T-helper 17 cell (primary cell): ENCODE results near the gene AGL. TPM values are rescaled to one million over a fixed set of nuclear protein-coding genes. Genes with fewer than 3 reads are reported as not detected.

Experiments
- ATAC-seq: fragments of 150-1000 bp; cut with Tn5 transposase; 2 replicates; pipeline ENCODE4 v1.10.0; 2021; ENCODE audit warnings: mild to moderate bottlenecking, moderate library complexity
- DNase-seq, 3 donors: peaks; one replicate each; pipeline versions ENCODE4 v3.0.0 to v3.0.0-alpha.2; 2020 to 2021
- H3K9me3 ChIP-seq: one replicate; pipeline ENCODE4 v1.7.0; 2013; ENCODE audit warnings: low read length, mild to moderate bottlenecking; ENCODE audit not compliant: control insufficient read depth, poor library complexity, severe bottlenecking
- H3K27ac Mint-ChIP-seq: one replicate; pipeline ENCODE4 v1.8.0; 2022; ENCODE audit warnings: mild to moderate bottlenecking, moderate library complexity, mixed read lengths
- H3K27me3 Mint-ChIP-seq: one replicate; pipeline ENCODE4 v1.8.0; 2022; ENCODE audit warnings: mixed read lengths
- H3K36me3 Mint-ChIP-seq: one replicate; pipeline ENCODE4 v1.8.0; 2022; ENCODE audit warnings: low read depth, mixed read lengths
- H3K4me1 Mint-ChIP-seq: one replicate; pipeline ENCODE4 v1.8.0; 2022; ENCODE audit warnings: mild to moderate bottlenecking, mixed read lengths
- H3K4me3 Mint-ChIP-seq: one replicate; pipeline ENCODE4 v1.8.0; 2022; ENCODE audit warnings: mild to moderate bottlenecking, moderate library complexity, mixed read lengths
- total RNA-seq, 4 donors: library from RNA in 2 of 4; stranded (reverse) in 2 of 4; gene quantifications; one replicate each; pipeline ENCODE4 v1.2.3 and lab custom pipeline; 2022 to 2026

Gene AGL
- 10 to 100 TPM; 10.5 to 12.2 TPM for total RNA-seq
- 44.5 to 48.4 reads per million in 2 donors for total RNA-seq (lab: John Stamatoyannopoulos, UW)

GRCh38 chr1:99849744-99850458 is at the start of gene AGL:
Gene AGL, plus strand, starts transcription at chr1:99850361. Its CDS starts 682 bp downstream, at chr1:99851043.
- no peaks in the 10 kb centered on the region for H3K27me3 Mint-ChIP-seq
- peak; percentile 77 to 79 (median 79) for DNase-seq
- peaks cover 28% of the 10 kb centered on the region for H3K4me1 Mint-ChIP-seq

GRCh38 chr1:99801584-99801983 is 48.6 kb upstream of the AGL start:
- no peaks in the 10 kb centered on the region for H3K36me3 Mint-ChIP-seq
- DNase-seq (no peak), ATAC-seq (no peak)
- peaks cover 13% of the 10 kb centered on the region for H3K27me3 Mint-ChIP-seq
- H3K27ac Mint-ChIP-seq, result no peak overlapping the region
- no peak overlapping the region for H3K4me3 Mint-ChIP-seq
- H3K9me3 ChIP-seq, result no peaks in the 10 kb centered on the region
- H3K4me1 Mint-ChIP-seq, result no peaks in the 10 kb centered on the region

More at GRCh38 chr1:99849744-99850458, at the start of gene AGL:
- peak within 1 kb of the TSS; percentile 97 for H3K4me3 Mint-ChIP-seq
- peaks cover 6% of the 10 kb centered on the region for H3K36me3 Mint-ChIP-seq
- H3K27ac Mint-ChIP-seq, result peak within 1 kb of the TSS; percentile 97
- H3K9me3 ChIP-seq, result no peaks in the 10 kb centered on the region
- ATAC-seq, result peak; percentile 98

GRCh38 chr1:99806882-99807281 is 43.3 kb upstream of the AGL start:
- H3K9me3 ChIP-seq, result no peaks in the 10 kb centered on the region
- H3K27me3 Mint-ChIP-seq, result peaks cover 31% of the 10 kb centered on the region
- H3K27ac Mint-ChIP-seq, result no peak overlapping the region
- ATAC-seq (no peak), DNase-seq (no peak)
- no peaks in the 10 kb centered on the region for H3K4me1 Mint-ChIP-seq
- H3K4me3 Mint-ChIP-seq, result no peak overlapping the region
- no peaks in the 10 kb centered on the region for H3K36me3 Mint-ChIP-seq

GRCh38 chr1:99808391-99809115 is 41.6 kb upstream of the AGL start:
- Mint-ChIP-seq H3K4me1 (no peaks in the 10 kb centered on the region), H3K36me3 (no peaks in the 10 kb centered on the region), H3K27ac (no peak overlapping the region), H3K4me3 (no peak overlapping the region), H3K27me3 (peaks cover 39% of the 10 kb centered on the region)
- ATAC-seq (peak; percentile 81), DNase-seq (no peak)
- no peaks in the 10 kb centered on the region for H3K9me3 ChIP-seq

- no peak overlapping the region for H3K27ac Mint-ChIP-seq
- H3K27me3 Mint-ChIP-seq, result peaks cover 52% of the 10 kb centered on the region
- DNase-seq (no peak), ATAC-seq (no peak)
- H3K4me3 Mint-ChIP-seq, result no peak overlapping the region
- H3K36me3 Mint-ChIP-seq, result peaks cover 4% of the 10 kb centered on the region
- H3K9me3 ChIP-seq, result no peaks in the 10 kb centered on the region
- H3K4me1 Mint-ChIP-seq, result peaks cover 5% of the 10 kb centered on the region
These were observed 39.1 kb upstream of the AGL start for GRCh38 chr1:99811075-99811474.

- ATAC-seq, result no peak
- Mint-ChIP-seq H3K27ac (no peak overlapping the region), H3K4me3 (no peak overlapping the region)
These were observed 38.4 kb upstream of the AGL start for GRCh38 chr1:99811747-99812146.

GRCh38 chr1:99814373-99814900 is 35.7 kb upstream of the AGL start:
- Mint-ChIP-seq H3K4me3 (no peak overlapping the region), H3K27me3 (peaks cover 33% of the 10 kb centered on the region), H3K4me1 (peaks cover 5% of the 10 kb centered on the region), H3K36me3 (peaks cover 4% of the 10 kb centered on the region), H3K27ac (peak overlapping the region; percentile 49)
- ATAC-seq (no peak), DNase-seq (no peak)
- H3K9me3 ChIP-seq, result no peaks in the 10 kb centered on the region

More at GRCh38 chr1:99811747-99812146, 38.4 kb upstream of the AGL start:
- peaks cover 5% of the 10 kb centered on the region for H3K4me1 Mint-ChIP-seq
- H3K27me3 Mint-ChIP-seq, result peaks cover 52% of the 10 kb centered on the region
- no peaks in the 10 kb centered on the region for H3K9me3 ChIP-seq
- DNase-seq, result no peak
- H3K36me3 Mint-ChIP-seq, result peaks cover 4% of the 10 kb centered on the region

GRCh38 chr1:99816656-99817055 is 33.5 kb upstream of the AGL start:
- no peak for DNase-seq
- H3K4me1 Mint-ChIP-seq, result peaks cover 13% of the 10 kb centered on the region

GRCh38 chr1:99818063-99818699 is 32.0 kb upstream of the AGL start:
- Mint-ChIP-seq H3K36me3 (peaks cover 4% of the 10 kb centered on the region), H3K27ac (no peak overlapping the region)
- no peak for ATAC-seq

More at GRCh38 chr1:99816656-99817055, 33.5 kb upstream of the AGL start:
- Mint-ChIP-seq H3K4me3 (no peak overlapping the region), H3K27ac (no peak overlapping the region), H3K36me3 (peaks cover 4% of the 10 kb centered on the region), H3K27me3 (peaks cover 28% of the 10 kb centered on the region)
- ATAC-seq, result no peak
- H3K9me3 ChIP-seq, result no peaks in the 10 kb centered on the region

GRCh38 chr1:99820546-99820945 is 29.6 kb upstream of the AGL start:
- Mint-ChIP-seq H3K4me1 (peaks cover 14% of the 10 kb centered on the region), H3K27ac (peak overlapping the region; percentile 87), H3K4me3 (peak overlapping the region; percentile 41), H3K27me3 (no peaks in the 10 kb centered on the region), H3K36me3 (no peaks in the 10 kb centered on the region)
- peak; percentile 97 for ATAC-seq
- H3K9me3 ChIP-seq, result no peaks in the 10 kb centered on the region
- DNase-seq, result peak in 1 of 3 donors; percentile 10

More at GRCh38 chr1:99818063-99818699, 32.0 kb upstream of the AGL start:
- peaks cover 18% of the 10 kb centered on the region for H3K4me1 Mint-ChIP-seq
- peaks cover 13% of the 10 kb centered on the region for H3K27me3 Mint-ChIP-seq
- no peak overlapping the region for H3K4me3 Mint-ChIP-seq
- H3K9me3 ChIP-seq, result no peaks in the 10 kb centered on the region
- no peak for DNase-seq

- H3K9me3 ChIP-seq, result no peaks in the 10 kb centered on the region
- Mint-ChIP-seq H3K27me3 (peaks cover 15% of the 10 kb centered on the region), H3K4me3 (no peak overlapping the region), H3K27ac (no peak overlapping the region), H3K4me1 (peaks cover 9% of the 10 kb centered on the region), H3K36me3 (peaks cover 4% of the 10 kb centered on the region)
- ATAC-seq (no peak), DNase-seq (no peak)
These were observed 25.1 kb upstream of the AGL start for GRCh38 chr1:99825098-99825497.

GRCh38 chr1:99825702-99826101 is 24.5 kb upstream of the AGL start:
- peaks cover 4% of the 10 kb centered on the region for H3K36me3 Mint-ChIP-seq
- ATAC-seq (no peak), DNase-seq (no peak)
- H3K4me3 Mint-ChIP-seq, result no peak overlapping the region
- peaks cover 6% of the 10 kb centered on the region for H3K4me1 Mint-ChIP-seq
- no peaks in the 10 kb centered on the region for H3K9me3 ChIP-seq
- H3K27me3 Mint-ChIP-seq, result peaks cover 17% of the 10 kb centered on the region
- no peak overlapping the region for H3K27ac Mint-ChIP-seq

GRCh38 chr1:99827970-99828369 is 22.2 kb upstream of the AGL start:
- no peak overlapping the region for H3K4me3 Mint-ChIP-seq
- H3K4me1 Mint-ChIP-seq, result no peaks in the 10 kb centered on the region
- H3K36me3 Mint-ChIP-seq, result peaks cover 4% of the 10 kb centered on the region
- peaks cover 3% of the 10 kb centered on the region for H3K9me3 ChIP-seq
- no peak for DNase-seq
- H3K27ac Mint-ChIP-seq, result no peak overlapping the region
- ATAC-seq, result no peak
- H3K27me3 Mint-ChIP-seq, result peaks cover 21% of the 10 kb centered on the region
